Endothelial cell of umbilical vein (primary cell): ENCODE measurements around the gene TMEM273. TPM values are rescaled to one million over a fixed set of nuclear protein-coding genes. Genes with fewer than 3 reads are reported as not detected.

ENCODE experiments used
- BruUV-seq: library from RNA; stranded (reverse); fragments of 400-500 nt; replicated peaks from 2 replicates; lab custom pipeline; 2021; lab: Mats Ljungman, UMichigan
- CTCF ChIA-PET: fragments of 300-600, 350-600 bp; sonication (Branson Sonifier 250); formaldehyde crosslinking; loops from one replicate; lab custom pipeline; 2021; ENCODE audit warnings: antibody characterized with exemption, inconsistent platforms; lab: Charles Lee
- POLR2A ChIA-PET: fragments of 300-600, 350-600 bp; sonication (Branson Sonifier 250); formaldehyde crosslinking; loops from one replicate; lab custom pipeline; 2021; ENCODE audit warnings: antibody characterized with exemption, inconsistent platforms; lab: Charles Lee
- DNase-seq: peaks from one replicate; pipeline ENCODE4 v3.0.0-alpha.2; 2011; ENCODE audit warnings: low read depth, low spot score
- FAIRE-seq: peaks from 2 replicates; lab custom pipeline; 2011; peaks lifted over from hg19 to GRCh38; lab: Jason Lieb, UNC
- H2AFZ ChIP-seq: 2 replicates; pipeline ENCODE4 v1.6.0; 2012; ENCODE audit warnings: low read depth, low read length, control low read depth, inconsistent platforms
- H3K27ac ChIP-seq: 2 replicates; pipeline ENCODE4 v1.5.1; 2011; ENCODE audit warnings: low read depth, mild to moderate bottlenecking, control low read depth, low read length, moderate library complexity; ENCODE audit not compliant: insufficient read depth
- H3K27me3 ChIP-seq, 2 experiments: 2 replicates each; pipeline versions ENCODE4 v1.6.0 to v1.6.1; 2011; ENCODE audit warnings: low read length in 2 of 2, mixed read lengths in 1 of 2; ENCODE audit not compliant: control insufficient read depth in 2 of 2, insufficient read depth in 2 of 2
- H3K36me3 ChIP-seq, 2 experiments: 2 replicates in 1 of 2; 3 replicates in 1 of 2; pipeline ENCODE4 v1.5.1; 2011; ENCODE audit warnings: low read length in 2 of 2, mild to moderate bottlenecking in 1 of 2, moderate library complexity in 1 of 2; ENCODE audit not compliant: control insufficient read depth in 2 of 2, insufficient read depth in 2 of 2; ENCODE audit errors: extremely low read depth in 1 of 2
- H3K4me1 ChIP-seq: 3 replicates; pipeline ENCODE4 v1.5.1; 2011; ENCODE audit warnings: mild to moderate bottlenecking, low read length; ENCODE audit not compliant: control insufficient read depth, insufficient read depth; ENCODE audit errors: extremely low read depth
- H3K4me2 ChIP-seq: 2 replicates; pipeline ENCODE4 v1.6.1; 2011; ENCODE audit warnings: low read length, control low read depth, mixed read lengths; ENCODE audit not compliant: insufficient read depth
- H3K4me3 ChIP-seq, 3 experiments: fragments of 200-600 bp in 1 of 3; sonication (generic), shearing (Covaris generic) in 1 of 3; replicated peaks in 1 of 3; 2 replicates each; pipeline ENCODE4 v1.5.1; 2011 to 2016; ENCODE audit warnings: control low read depth in 3 of 3, low read length in 3 of 3, mild to moderate bottlenecking in 2 of 3, inconsistent platforms in 1 of 3, low read depth in 1 of 3, moderate library complexity in 1 of 3; ENCODE audit not compliant: insufficient read depth in 1 of 3
- H3K79me2 ChIP-seq: 2 replicates; pipeline ENCODE4 v1.6.0; 2012; ENCODE audit warnings: low read length, inconsistent platforms; ENCODE audit not compliant: control insufficient read depth, insufficient read depth
- H3K9ac ChIP-seq: replicated peaks from 2 replicates; pipeline ENCODE3; 2011; ENCODE audit warnings: low read length, control low read depth; ENCODE audit not compliant: insufficient read depth; ENCODE audit errors: extremely low read depth
- H3K9me1 ChIP-seq: replicated peaks from 3 replicates; pipeline ENCODE4 v1.6.0; 2011; ENCODE audit warnings: mild to moderate bottlenecking, low read length; ENCODE audit not compliant: control insufficient read depth, insufficient read depth; ENCODE audit errors: extremely low read depth
- H3K9me3 ChIP-seq: replicated peaks from 2 replicates; pipeline ENCODE4 v1.5.1; 2012; ENCODE audit warnings: low read length, inconsistent platforms; ENCODE audit not compliant: control insufficient read depth, insufficient read depth
- H4K20me1 ChIP-seq: replicated peaks from 2 replicates; pipeline ENCODE3; 2011; ENCODE audit warnings: mild to moderate bottlenecking, low read length; ENCODE audit not compliant: control insufficient read depth, insufficient read depth; ENCODE audit errors: extremely low read depth
- CTCF ChIP-seq, 2 donors: IDR thresholded peaks; 1 replicate in 1 of 2; 2 replicates in 1 of 2; pipeline ENCODE4 v1.5.1; 2011; ENCODE audit warnings: low read length in 2 of 2, mild to moderate bottlenecking in 2 of 2, moderate library complexity in 2 of 2, control low read depth in 1 of 2, inconsistent platforms in 1 of 2, low read depth in 1 of 2; ENCODE audit not compliant: insufficient read depth in 1 of 2; ENCODE audit errors: extremely low read depth in 1 of 2
- EZH2 ChIP-seq: IDR thresholded peaks from 2 replicates; pipeline ENCODE4 v1.6.1; 2012; ENCODE audit warnings: borderline replicate concordance, low read depth, mild to moderate bottlenecking, moderate library complexity, low read length, inconsistent platforms; ENCODE audit not compliant: severe bottlenecking
- FOS ChIP-seq: IDR thresholded peaks from 2 replicates; pipeline ENCODE4 v1.6.1; 2011; ENCODE audit warnings: mild to moderate bottlenecking, low read length, moderate library complexity, borderline replicate concordance; ENCODE audit not compliant: insufficient read depth
- GATA2 ChIP-seq: IDR thresholded peaks from 2 replicates; pipeline ENCODE4 v1.7.0; 2011; ENCODE audit warnings: low read depth, mild to moderate bottlenecking, moderate library complexity, mixed read lengths, low read length; ENCODE audit not compliant: insufficient read length, insufficient read depth
- JUN ChIP-seq: IDR thresholded peaks from 2 replicates; pipeline ENCODE4 v1.6.1; 2011; ENCODE audit warnings: borderline replicate concordance, low read depth; ENCODE audit not compliant: insufficient read length, insufficient read depth
- MAX ChIP-seq: IDR thresholded peaks from 2 replicates; pipeline ENCODE4 v1.6.1; 2011; ENCODE audit not compliant: insufficient read depth, insufficient read length
- MYC ChIP-seq: IDR thresholded peaks from one replicate; pipeline ENCODE4 v1.6.1; 2011; ENCODE audit warnings: mild to moderate bottlenecking, low read depth, low read length
- dilution Hi-C: fragments of 300-500 bp; cut with MboI; formaldehyde crosslinking; loops from one replicate; pipeline ENCODE4 v1.15.0; 2019; ENCODE audit warnings: low sequenced_read_pairs; ENCODE audit not compliant: extremely low pct_ligation_motif_present
- intact Hi-C: fragments of 100-400 bp; cut with micrococcal nuclease; formaldehyde crosslinking; loops from one replicate; pipeline ENCODE4 v1.10.0; 2022
- polyA plus RNA-seq, 4 experiments: library from polyadenylated mRNA; depleted of rRNA in 3 of 4; stranded (reverse) in 3 of 4; unstranded in 1 of 4; fragments of >200 nt; gene quantifications; 2 replicates each; pipeline versions ENCODE4 v1.2.1 to v1.2.3, GENCODE V29; 2011 to 2012; ENCODE audit warnings: missing spikeins in 1 of 4
- total RNA-seq: library from RNA; stranded (reverse); gene quantifications from 2 replicates; pipeline ENCODE4 v1.2.3, GENCODE V29; 2021

TMEM273 gene
- total and polyA plus RNA-seq, 2 donors (not counting 3 experiments of a cell fraction or from before 2014, with no cell fraction given), result 1.9 to 3.7 TPM

GRCh38 chr10:49186613-49187012 is 1.6 kb downstream of the TMEM273 start:
- dilution Hi-C loops, result no loop called here
- TF ChIP-seq GATA2, result no peak
- TF ChIP-seq FOS, result no peak
- no peak for TF ChIP-seq JUN
- no peak for TF ChIP-seq MAX
- no peak for TF ChIP-seq MYC
- no peak for TF ChIP-seq CTCF (IDR thresholded peaks at IDR 0.05; ENCODE audit: extremely low read depth in 1 of 2, insufficient read depth in 1 of 2, low read depth in 1 of 2, low read length in 2 of 2)
- TF ChIP-seq EZH2, result no peak
- no peak overlapping the region for H3K9ac ChIP-seq
- ChIA-PET POLR2A (no interaction called here), CTCF (no interaction called here)
- BruUV-seq, result no TSS peak
- DNase-seq (no peak), FAIRE-seq (no peak)
- H3K27me3 ChIP-seq, result peaks cover 0 to 5% of the 10 kb centered on the region in 2 experiments
- H3K9me3 ChIP-seq, result no peaks in the 10 kb centered on the region
- no peak overlapping the region for H3K27ac ChIP-seq
- no peak overlapping the region for H3K4me3 ChIP-seq
- no peaks in the 10 kb centered on the region for H3K36me3 ChIP-seq
- no peaks in the 10 kb centered on the region for H4K20me1 ChIP-seq
- H2AFZ ChIP-seq, result no peak overlapping the region
- no peaks in the 10 kb centered on the region for H3K9me1 ChIP-seq
- no peak overlapping the region for H3K4me2 ChIP-seq
- intact Hi-C loops, result loop anchor here (10.0 kb wide), 1 partner anchor 348 kb away; the partner anchor contains the start of gene ERCC6
- no peaks in the 10 kb centered on the region for H3K79me2 ChIP-seq
- peaks cover 16% of the 10 kb centered on the region for H3K4me1 ChIP-seq
